ENCODE measurements around the gene SPINDOC.
"Not testable (repeated sequence)": the region's sequence is repeated elsewhere in the genome, so short reads cannot be mapped to it uniquely, and the experiment has no call there.

- not testable (repeated sequence) for TF ChIP-seq TARDBP (IDR thresholded peaks at IDR 0.05); HDGF (IDR thresholded peaks at IDR 0.05; ENCODE audit: borderline replicate concordance)
Observed at GRCh38 chr11:63771741-63772318, 41.4 kb upstream of the SPINDOC start.

Measured in HEK293T (cell line).